ENCODE results near the gene ENPP3.

The ENPP3 gene

DNA sequence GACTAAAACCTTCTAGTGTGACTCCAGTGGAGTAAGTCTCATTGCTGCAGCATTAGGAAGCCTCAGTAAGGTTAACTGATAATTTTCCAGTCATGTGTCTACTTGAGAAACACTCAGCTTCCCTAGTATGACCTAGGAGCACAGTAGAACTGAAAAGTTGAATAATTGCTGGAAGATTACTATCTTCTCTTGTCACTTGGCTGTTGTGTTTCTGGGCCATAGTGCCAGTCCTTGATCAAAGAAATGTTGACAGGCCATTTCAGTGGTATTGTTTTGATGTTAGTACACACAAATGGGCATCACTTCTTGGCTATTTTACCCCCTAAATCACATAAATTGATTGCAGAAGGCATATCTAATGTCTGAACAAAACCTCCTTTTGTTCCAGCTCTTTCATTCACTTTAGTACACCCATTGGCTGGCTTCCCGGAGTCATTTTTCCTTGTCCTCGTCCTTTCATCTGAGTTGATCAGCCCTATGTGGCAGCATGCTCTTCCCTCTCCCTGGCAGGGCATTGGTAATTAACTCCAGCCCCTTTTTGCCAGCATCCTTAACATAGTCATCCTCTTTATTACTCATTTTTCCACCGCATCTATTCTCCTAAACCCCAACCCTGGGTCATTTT lies 6.0 kb downstream of the ENPP3 start:
- DNase-seq: peak in 9 of 14 donors; percentile 21 to 65 (median 34)

DNA sequence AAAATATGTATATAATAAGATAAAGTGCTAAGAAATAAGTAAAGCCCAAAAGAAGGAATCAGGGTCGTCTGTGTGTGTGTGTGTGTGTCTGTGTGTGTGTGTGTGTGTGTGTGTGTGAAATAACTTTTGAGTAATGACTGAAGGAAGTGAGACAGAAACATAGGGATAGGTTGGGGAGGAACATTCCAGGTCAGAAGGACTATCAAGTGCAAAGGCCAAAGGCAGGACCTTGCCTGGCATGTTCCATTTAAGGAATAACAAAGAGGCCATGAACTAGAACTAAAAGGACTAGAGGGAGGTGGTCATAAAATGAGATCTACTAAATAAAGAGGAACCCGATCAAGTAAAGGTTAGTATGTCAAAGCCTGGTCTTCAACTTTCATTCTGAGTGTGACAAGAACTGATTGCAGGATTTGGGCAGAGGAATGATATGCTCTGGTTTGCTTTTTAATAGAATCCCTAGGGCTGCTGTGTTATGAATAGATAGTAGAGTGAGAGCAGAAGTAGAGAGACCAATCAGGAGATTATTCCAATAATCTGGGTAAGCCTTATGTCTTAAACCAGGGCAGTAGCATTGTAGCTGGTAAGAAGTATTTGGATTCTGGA lies 6.9 kb downstream of the ENPP3 start:
- no peak for DNase-seq

DNA sequence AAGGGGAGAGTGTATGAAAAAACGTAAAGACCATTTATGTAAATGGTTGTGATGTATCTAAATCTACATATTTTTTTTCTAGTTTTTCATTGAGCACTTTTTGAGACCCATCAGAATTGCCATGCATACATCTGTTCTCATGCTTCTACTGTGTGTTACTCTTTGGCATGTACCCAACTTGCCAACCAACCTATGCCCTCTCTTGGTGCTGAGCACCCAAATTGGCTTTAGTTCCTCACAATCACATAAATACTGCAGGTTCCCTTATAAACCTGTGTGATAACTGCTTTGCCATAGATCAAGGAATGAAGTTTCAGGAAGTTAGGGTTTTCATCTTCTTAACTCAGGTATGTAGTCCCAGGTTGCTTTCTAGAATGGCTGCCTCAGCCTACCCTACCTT lies 7.8 kb downstream of the ENPP3 start:
- no peak for DNase-seq

DNA sequence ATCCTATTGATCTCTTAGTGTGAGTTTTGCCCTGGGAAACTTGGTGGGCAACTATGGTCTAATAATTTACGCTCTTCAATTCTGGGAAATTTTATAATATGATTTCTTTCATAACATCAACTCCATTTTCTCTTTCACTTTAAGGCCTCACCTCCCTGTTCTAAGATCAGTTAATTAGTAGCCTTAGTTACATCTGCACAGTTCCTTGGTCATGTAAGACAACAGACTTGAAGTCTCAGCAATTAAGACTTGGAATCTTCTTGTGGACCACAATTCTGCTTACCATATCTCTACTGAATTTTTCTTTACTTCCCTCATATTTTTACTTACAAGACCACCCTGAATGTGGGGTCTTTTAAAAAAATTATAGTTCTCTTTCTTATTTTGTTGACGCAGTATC lies 8.7 kb downstream of the ENPP3 start:
- DNase-seq: no peak

DNA sequence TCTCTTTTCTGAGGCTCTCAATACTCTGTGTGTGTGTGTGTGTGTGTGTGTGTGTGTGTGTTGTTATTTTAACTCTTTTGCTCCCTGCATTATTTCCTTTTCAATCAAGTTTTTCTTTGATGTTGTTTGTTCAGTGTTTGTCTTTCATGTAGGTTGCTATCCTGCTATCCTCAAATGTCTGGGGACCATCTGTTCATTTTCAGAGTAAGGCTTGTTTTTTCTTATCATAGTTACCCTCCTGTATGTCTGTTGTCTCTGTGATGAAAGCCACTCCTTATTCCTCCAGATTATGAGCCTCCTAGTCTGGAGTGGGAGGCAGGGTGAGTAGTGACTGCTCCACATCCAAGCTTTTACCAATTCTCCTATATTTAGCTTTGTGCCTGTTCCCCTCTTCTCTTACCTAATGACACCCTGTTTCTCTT lies 9.2 kb downstream of the ENPP3 start:
- no peak for DNase-seq

DNA sequence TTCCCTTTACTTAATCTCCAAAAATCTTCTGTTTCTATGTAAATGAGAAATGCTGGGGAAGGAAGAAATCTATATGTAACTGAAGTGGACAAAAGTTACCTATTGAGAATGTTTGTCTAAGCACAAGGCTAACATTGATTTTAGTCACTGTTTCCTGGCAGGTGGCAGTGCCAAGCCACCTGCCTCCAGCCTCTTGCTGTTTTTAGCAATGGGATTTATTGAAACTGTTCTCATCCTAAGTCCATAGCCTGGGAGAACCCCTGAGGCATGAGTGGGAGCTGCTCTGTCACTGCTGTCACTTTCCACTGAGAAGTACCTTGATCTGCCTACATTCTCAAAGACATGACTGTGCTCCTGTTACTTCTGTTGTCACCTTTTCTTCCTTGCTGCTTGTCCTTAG lies 14.7 kb downstream of the ENPP3 start:
- no peak for DNase-seq

DNA sequence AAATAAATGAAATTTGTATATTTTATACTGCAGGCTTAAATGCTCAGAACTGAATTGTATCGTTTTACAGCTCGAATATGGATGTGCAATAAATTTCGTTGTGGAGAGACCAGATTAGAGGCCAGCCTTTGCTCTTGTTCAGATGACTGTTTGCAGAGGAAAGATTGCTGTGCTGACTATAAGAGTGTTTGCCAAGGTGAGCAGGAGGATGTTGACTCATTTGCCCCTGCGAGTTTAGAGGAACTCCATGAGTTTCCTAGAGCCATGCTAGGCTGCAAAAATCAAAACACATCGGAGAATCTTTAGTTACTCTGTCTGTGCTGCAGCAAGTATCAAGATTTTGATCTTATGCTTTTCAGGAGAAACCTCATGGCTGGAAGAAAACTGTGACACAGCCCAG lies 15.4 kb downstream of the ENPP3 start:
- DNase-seq: no peak

DNA sequence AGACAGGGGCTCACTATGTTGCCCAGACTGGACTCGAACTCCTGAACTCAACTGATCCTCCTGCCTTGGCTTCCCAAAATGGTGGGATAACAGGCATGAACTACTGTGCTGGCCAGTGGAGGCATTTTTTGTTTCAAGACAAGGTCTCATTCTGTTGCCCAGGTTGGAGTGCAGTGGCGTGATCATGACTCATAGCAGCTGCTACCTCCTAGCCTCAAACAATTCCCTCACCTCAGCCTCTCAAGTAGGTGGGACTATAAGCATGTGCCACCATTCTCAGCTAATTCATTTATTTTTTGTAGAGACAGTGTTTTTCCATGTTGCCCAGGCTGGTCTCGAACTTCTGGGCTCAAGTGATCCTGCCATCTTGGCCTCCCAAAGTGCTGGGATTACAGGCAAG lies 17.2 kb downstream of the ENPP3 start:
- DNase-seq: no peak

DNA sequence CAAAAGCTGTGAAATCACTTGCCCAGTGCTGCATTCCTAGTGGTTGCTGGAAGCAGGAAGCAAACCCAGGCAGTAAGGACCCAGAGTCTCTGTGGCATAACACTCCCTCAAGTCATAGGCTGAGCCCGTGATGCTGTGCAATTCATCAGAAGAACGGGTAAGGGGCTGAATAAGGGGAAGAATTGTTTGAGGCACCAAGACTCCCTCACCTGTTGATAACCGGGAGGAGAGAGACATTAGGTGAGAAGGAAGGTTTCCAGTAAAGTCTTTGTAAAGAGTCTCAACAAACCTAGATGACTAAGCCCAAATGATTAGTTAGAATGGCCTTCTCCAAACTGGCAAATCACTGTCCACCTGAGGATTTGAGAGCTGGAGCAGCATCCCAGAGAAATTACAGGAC lies 18.3 kb downstream of the ENPP3 start:
- DNase-seq: no peak

DNA sequence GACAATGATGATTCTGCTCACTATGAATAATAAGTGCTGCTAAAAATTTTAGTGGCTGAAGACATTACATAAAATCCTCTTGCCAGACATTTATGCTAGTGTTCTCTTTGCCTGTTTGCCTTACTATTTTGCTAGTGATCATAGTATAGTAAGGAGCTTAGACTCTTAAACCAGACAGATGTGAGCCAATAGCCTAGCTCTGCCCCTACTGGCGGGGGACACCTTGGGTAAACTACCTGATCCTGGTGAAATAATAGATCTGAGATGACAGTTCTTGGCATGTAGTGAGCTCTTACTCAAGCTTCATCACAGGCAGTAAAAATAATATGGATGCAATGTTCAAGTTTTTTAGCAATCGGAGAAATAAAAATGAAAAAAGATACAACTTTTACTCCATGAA lies 18.8 kb downstream of the ENPP3 start:
- no peak for DNase-seq

DNA sequence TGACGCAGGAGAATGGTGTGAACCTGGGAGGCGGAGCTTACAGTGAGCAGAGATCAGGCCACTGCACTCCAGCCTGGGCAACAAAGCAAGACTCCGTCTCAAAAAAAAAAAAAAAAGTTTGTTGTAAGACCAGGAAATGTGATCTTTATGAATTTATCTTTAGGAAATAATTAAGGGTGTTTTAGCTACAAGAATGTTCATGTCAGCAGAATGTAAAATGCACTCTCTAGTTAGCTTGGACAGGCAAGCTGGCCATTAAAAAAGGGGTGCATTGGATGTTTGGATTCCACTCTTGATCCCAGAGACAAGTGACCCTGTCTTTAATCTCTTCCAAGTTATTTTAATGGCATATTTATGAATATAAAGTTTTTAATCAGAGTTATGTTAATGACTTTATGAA lies 19.6 kb downstream of the ENPP3 start:
- no peak for DNase-seq

DNA sequence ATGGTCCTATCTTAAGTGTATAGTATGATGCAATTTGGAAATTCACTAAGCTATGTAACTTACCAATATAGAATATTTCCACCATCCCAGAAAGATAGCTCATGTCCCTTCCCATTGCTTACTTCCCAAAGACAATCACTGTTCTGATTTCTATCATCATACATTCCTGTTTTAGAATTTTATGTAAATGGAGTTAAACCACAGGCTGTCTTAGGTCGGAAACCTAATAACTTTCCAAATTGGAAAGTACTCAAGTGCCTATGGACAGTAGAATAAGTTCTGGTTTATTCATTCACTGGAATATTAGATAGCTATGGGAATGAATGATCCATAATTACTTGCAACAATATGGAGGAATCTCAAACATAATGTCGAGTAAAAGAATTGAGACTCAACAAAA lies 20.1 kb downstream of the ENPP3 start:
- DNase-seq: no peak

DNA sequence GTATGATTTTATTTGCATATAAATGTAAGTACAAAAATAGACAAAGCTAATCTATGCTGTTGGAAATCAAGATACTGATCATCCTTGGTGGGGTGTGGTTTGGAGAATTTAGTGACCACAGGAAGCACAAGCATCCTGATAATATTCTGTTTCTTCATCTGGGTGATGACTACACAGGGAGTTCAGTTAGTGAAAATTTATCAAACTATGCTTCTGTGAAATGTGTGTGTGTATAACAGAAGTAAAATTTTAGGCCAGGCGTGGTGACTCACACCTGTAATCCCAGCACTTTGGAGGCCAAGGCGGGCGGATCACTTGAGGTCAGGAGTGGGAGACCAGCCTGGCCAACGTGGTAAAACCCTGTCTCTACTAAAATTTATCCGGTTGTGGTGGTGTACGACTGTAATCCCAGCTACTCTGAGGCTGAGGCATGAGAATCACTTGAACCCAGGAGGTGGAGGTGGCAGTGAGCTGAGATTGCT lies 20.6 kb downstream of the ENPP3 start:
- DNase-seq: no peak

DNA sequence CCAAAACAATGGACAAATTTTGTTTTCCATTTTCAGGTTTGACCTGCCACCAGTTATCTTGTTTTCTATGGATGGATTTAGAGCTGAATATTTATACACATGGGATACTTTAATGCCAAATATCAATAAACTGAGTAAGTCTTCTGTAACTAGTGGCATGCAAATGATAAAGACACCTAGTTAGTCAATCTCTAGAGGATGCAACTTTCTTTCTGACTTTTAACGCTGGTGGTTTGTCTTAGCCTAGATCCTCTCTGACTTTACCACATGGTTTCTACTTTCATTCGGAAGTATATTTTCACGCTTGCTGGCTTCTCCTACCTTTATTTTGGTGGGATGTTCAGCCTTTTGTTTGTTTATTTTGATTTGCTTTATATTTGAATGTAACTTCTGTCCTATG lies 21.2 kb downstream of the ENPP3 start:
- no peak for DNase-seq

DNA sequence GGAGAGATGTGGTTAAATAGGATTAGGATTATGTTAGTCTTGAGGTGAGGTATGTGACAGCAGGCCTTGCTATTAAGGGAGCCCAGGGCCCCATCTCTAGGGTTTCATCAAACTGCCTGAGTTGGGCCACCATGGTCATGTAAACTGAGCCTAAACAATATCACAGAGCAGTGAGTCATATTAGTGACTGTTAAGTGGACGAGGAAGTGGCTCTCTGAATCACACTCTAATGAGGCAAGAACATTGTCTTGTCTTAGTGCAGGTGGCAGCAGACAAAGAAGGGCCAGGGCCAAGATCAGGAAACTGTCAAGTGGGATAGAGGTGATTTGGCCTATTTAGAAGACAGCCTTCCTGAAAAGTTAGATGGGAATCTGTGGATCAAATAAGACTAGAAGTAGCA lies 23.1 kb downstream of the ENPP3 start:
- DNase-seq: no peak

DNA sequence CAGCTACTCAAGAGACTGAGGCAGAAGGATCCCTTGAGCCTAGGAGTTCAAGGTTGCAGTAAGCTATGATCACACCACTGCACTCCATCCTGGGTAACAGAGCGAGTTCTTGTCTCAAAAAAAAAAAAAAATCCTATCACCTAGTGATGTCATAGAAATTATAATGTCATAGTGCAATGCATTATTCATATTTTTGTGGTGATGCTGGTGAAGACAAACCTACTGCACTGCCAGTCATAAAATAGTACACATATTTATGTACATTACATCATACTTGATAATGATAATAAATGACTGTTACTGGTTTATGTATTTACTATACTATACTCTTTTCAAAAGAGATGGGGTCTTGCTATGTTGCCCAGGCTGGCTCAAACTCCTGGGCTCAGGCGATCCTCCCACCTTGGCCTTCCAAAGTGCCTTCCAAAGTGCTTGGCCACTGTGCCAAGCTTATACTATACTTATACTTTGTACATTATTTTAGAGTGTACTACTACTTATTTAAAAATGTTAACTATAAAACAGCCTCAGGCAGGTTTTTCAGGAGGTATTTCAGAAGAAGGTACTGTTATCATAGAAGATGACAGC lies 26.6 kb downstream of the ENPP3 start:
- no peak for DNase-seq

DNA sequence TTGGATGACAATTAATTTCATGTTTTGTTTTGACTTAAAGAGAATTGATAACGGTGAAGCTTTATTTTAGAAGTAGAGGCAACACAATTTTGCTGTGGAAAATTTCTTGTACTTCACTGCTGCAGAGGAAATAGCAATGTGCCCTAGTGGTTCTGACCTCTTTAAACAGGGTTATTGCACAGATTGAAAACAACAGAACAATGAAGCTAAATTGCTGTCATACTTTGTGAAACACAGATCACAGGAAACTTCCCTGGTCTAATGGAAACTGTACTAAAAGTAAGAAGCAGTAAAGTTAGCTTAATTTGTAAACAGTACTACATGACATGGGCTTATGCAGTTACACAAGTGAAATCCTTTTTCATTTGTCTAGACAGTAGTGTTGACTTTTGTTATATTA lies 32.8 kb downstream of the ENPP3 start:
- DNase-seq: no peak

DNA sequence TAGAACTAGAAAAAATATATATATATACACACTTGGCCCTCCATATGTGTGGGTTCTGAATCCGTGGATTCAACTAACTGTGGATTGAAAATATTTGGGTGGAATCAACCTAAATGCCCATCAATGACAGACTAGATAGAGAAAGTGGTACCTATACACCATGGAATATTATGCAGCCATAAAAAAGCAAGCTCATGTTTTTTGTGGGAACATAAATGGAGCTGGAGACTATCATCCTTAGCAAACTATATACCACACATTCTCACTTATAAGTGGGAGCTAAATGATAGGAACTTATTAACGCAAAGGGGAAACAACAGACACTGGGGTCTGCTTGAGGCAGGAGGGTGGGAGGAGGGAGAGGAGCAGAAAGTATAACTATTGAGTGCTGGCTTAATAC lies 36.1 kb downstream of the ENPP3 start:
- DNase-seq: no peak

DNA sequence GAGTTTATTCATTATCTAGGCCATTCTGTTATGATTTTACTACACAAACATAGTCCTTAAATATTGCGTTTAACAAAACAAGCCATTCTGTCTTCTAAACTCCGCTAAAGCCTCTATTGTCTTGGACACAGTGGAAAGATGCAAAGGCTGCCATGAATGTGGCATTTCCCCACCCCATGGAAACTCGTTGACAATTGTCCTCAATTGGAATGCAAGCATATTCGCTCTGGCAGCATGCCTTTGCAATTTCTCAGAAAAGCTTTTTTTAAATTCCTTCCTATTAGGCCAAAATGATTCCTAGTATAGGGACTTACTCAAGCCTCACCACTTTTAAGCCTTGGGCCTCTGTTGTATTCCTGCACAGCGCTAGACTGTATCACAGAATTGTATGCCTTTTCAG lies 41.3 kb downstream of the ENPP3 start:
- DNase-seq: no peak

DNA sequence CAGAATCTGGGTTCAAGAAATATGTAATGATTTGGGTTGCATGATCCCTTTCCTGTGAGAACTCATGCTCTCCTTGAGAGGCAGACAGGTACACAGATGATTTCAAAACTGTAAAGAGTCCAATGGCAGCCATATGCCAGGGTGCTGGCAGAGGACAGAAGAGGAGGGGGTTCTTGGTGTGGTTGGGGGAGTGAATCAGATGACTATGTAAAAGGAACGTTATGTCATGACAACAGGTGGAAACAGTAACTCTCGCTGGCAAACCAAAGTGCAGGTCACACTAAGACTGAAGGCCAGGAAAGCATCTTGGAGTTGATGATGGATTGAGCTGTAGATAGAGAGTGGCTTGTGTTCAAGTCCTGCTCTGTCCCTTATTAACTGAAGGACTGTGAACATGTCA lies 43.8 kb downstream of the ENPP3 start:
- DNase-seq: no peak

DNA sequence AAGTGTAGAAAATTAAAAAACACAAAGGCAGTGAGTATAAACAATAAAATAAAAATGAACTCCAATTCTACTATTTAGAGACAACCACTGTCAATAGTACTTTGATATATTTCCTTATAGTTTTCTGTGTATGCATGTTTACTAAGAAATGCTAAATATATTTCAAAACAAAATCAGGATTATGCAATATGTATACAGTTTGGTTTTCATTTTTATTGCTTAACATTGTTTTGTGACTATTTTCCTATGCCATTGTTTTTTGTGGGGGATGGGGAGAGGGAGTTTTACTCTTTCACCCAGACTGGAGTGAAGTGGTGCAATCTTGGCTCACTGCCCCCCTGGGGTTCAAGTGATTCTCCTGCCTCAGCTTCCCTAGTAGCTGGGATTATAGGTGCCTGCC lies 44.5 kb downstream of the ENPP3 start:
- no peak for DNase-seq

DNA sequence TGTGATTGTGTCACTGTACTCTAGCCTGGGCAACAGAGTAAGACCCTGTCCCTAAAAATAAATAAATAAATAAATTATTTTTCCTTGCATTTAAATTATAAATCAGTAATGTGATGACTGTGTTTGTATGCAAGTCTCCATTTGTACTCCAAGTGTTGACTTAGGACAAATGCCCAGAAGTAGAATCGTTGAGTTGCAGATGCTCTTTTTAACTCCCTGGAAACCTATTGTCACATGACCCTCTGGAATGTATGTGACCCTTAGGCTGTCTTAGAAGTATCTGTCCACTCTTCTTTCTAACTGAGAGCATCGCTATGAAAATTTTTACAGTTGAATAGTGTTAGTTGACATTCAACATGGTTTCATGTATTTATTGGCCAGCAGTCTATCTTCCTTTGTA lies 45.3 kb downstream of the ENPP3 start:
- no peak for DNase-seq

DNA sequence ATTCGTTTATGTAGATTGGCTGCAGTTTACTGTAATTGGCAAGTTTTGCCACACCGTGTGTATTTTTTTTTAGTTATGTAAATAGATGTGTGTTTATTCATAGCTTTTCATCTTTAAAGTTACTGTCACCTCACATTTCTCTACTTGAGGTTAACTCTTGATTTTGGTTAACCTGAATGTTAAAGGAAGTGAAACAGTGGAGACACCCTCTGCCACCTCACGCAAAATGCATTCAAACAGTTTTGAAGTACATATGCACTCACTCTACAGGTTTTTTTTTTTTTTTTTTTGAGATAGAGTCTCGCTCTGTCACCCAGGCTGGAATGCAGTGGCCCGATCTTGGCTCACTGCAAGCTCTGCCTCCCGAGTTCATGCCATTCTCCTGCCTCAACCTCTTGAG lies 46.4 kb downstream of the ENPP3 start:
- no peak for DNase-seq

DNA sequence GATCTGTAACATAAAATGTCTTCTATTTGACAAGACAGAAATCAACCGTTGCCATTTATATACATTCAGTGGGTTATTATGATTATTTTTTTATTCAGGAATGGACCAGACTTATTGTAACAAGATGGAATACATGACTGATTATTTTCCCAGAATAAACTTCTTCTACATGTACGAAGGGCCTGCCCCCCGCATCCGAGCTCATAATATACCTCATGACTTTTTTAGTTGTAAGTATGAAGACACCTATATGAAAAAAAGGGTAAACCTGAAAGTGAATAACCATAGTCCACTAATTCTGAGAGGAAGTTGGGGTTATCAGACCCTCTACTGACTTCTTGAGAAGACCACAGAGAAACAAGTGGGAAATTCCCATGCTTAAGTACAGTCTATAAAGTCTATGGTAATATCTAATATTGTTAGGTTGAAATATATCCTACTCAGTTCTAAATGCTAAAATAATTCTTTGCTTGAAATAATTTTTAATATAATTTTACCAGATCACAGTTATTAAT lies 48.2 kb downstream of the ENPP3 start:
- no peak for DNase-seq
